Measurements from ENCODE around the gene ROBO1. TPM values are rescaled to one million over a fixed set of nuclear protein-coding genes. Genes with fewer than 3 reads are reported as not detected.

Gene ROBO1
- total and polyA plus RNA-seq, 2 donors (not counting 1 experiment from before 2014, with no cell fraction given) = 0.27 to 3.2 TPM

- no peaks in the 10 kb centered on the region for H3K27me3 Mint-ChIP-seq
- no peaks in the 10 kb centered on the region for H3K79me2 ChIP-seq (ENCODE audit: control insufficient read depth, insufficient read depth, low read length)
- POLR2A ChIA-PET = no interaction called here
- no peaks in the 10 kb centered on the region for H3K9me3 ChIP-seq (ENCODE audit: control extremely low read depth in 1 of 3, control insufficient read depth in 2 of 3, insufficient read depth in 1 of 3, low read length in 2 of 3)
- DNase-seq = no peak
- no peak overlapping the region for H3K9ac ChIP-seq (ENCODE audit: low read length)
- H3K36me3 ChIP-seq (replicated peaks in 1 of 2; ENCODE audit: control extremely low read depth in 1 of 2, control insufficient read depth in 1 of 2, extremely low read depth in 1 of 2, insufficient read depth in 2 of 2, low read length in 1 of 2) = no peaks in the 10 kb centered on the region
- H3K4me2 ChIP-seq (replicated peaks; ENCODE audit: low read depth, low read length, poor library complexity, severe bottlenecking) = no peak overlapping the region
- TF ChIP-seq CTCF (IDR thresholded peaks at IDR 0.05) (no peak), EZH2 (IDR thresholded peaks at IDR 0.05; ENCODE audit: borderline replicate concordance, insufficient read depth, low read depth, low read length, poor library complexity, severe bottlenecking) (no peak)
- CTCF ChIA-PET = no interaction called here
- intact Hi-C loops (cut with micrococcal nuclease) = no loop called here
- H3K27ac ChIP-seq (ENCODE audit: low read length in 2 of 2) = no peak overlapping the region
- H3K4me3 Mint-ChIP-seq = no peak overlapping the region
- H4K20me1 ChIP-seq (ENCODE audit: control insufficient read depth, insufficient read depth, low read length, poor library complexity, severe bottlenecking) = no peaks in the 10 kb centered on the region
- H3K27ac Mint-ChIP-seq = no peak overlapping the region
- H3K27me3 ChIP-seq (replicated peaks in 1 of 4; ENCODE audit: control extremely low read depth in 1 of 4, control insufficient read depth in 3 of 4, insufficient read depth in 4 of 4, low read length in 3 of 4) = no peaks in the 10 kb centered on the region
- H3K4me1 Mint-ChIP-seq = no peaks in the 10 kb centered on the region
- H2AFZ ChIP-seq (ENCODE audit: insufficient read depth, low read depth, low read length, poor library complexity, severe bottlenecking) = no peak overlapping the region
- ATAC-seq (ENCODE audit: low read depth) = no peak
- 81% methylated on average over 3 of the region's 5 CpGs for WGBS (ENCODE audit: insufficient coverage)
- peaks cover 5% of the 10 kb centered on the region for H3K9me3 Mint-ChIP-seq (ENCODE audit: insufficient read depth)
- no peaks in the 10 kb centered on the region for H3K4me1 ChIP-seq (ENCODE audit: control insufficient read depth in 2 of 2, insufficient read depth in 2 of 2, low read length in 2 of 2)
- H3K4me3 ChIP-seq (ENCODE audit: control extremely low read depth in 1 of 5, extremely low read depth in 1 of 5, insufficient read depth in 1 of 5, low read depth in 2 of 5, low read length in 4 of 5) = no peak overlapping the region
Observed at GRCh38 chr3:78863306-78864203, 904.2 kb downstream of the ROBO1 start.

- ChIA-PET CTCF (no interaction called here), POLR2A (no interaction called here)
- H3K9me3 Mint-ChIP-seq (ENCODE audit: insufficient read depth) = peaks cover 5% of the 10 kb centered on the region
- ATAC-seq (ENCODE audit: low read depth) (no peak), DNase-seq (no peak)
- no peaks in the 10 kb centered on the region for H3K36me3 ChIP-seq (replicated peaks in 1 of 2; ENCODE audit: control extremely low read depth in 1 of 2, control insufficient read depth in 1 of 2, extremely low read depth in 1 of 2, insufficient read depth in 2 of 2, low read length in 1 of 2)
- no peaks in the 10 kb centered on the region for H3K4me1 Mint-ChIP-seq
- no peak overlapping the region for H3K4me3 ChIP-seq (ENCODE audit: control extremely low read depth in 1 of 5, extremely low read depth in 1 of 5, insufficient read depth in 1 of 5, low read depth in 2 of 5, low read length in 4 of 5)
- H3K9me3 ChIP-seq (ENCODE audit: control extremely low read depth in 1 of 3, control insufficient read depth in 2 of 3, insufficient read depth in 1 of 3, low read length in 2 of 3) = no peaks in the 10 kb centered on the region
- no peaks in the 10 kb centered on the region for H3K27me3 Mint-ChIP-seq
- no peaks in the 10 kb centered on the region for H3K27me3 ChIP-seq (replicated peaks in 1 of 4; ENCODE audit: control extremely low read depth in 1 of 4, control insufficient read depth in 3 of 4, insufficient read depth in 4 of 4, low read length in 3 of 4)
- no peak for TF ChIP-seq EZH2 (IDR thresholded peaks at IDR 0.05; ENCODE audit: borderline replicate concordance, insufficient read depth, low read depth, low read length, poor library complexity, severe bottlenecking)
- TF ChIP-seq CTCF (IDR thresholded peaks at IDR 0.05) = no peak
- H3K4me2 ChIP-seq (replicated peaks; ENCODE audit: low read depth, low read length, poor library complexity, severe bottlenecking) = no peak overlapping the region
- no peaks in the 10 kb centered on the region for H4K20me1 ChIP-seq (ENCODE audit: control insufficient read depth, insufficient read depth, low read length, poor library complexity, severe bottlenecking)
- no peak overlapping the region for H3K27ac ChIP-seq (ENCODE audit: low read length in 2 of 2)
- H3K4me3 Mint-ChIP-seq = no peak overlapping the region
- H3K79me2 ChIP-seq (ENCODE audit: control insufficient read depth, insufficient read depth, low read length) = no peaks in the 10 kb centered on the region
- no peaks in the 10 kb centered on the region for H3K4me1 ChIP-seq (ENCODE audit: control insufficient read depth in 2 of 2, insufficient read depth in 2 of 2, low read length in 2 of 2)
- intact Hi-C loops (cut with micrococcal nuclease) = no loop called here
- no peak overlapping the region for H3K27ac Mint-ChIP-seq
- WGBS (ENCODE audit: insufficient coverage) = 96% methylated on average over 4 of the region's 4 CpGs
- H2AFZ ChIP-seq (ENCODE audit: insufficient read depth, low read depth, low read length, poor library complexity, severe bottlenecking) = no peak overlapping the region
- no peak overlapping the region for H3K9ac ChIP-seq (ENCODE audit: low read length)
Observed at GRCh38 chr3:78861156-78861555, 906.6 kb downstream of the ROBO1 start.

Measured in B cell (primary cell).